Endothelial cell of umbilical vein (primary cell): ENCODE results near the gene KCNE2. TPM values are rescaled to one million over a fixed set of nuclear protein-coding genes. Genes with fewer than 3 reads are reported as not detected.

Source experiments
- BruUV-seq: library from RNA; stranded (reverse); fragments of 400-500 nt; replicated peaks from 2 replicates; lab custom pipeline; 2021; lab: Mats Ljungman, UMichigan
- CTCF ChIA-PET: fragments of 300-600, 350-600 bp; sonication (Branson Sonifier 250); formaldehyde crosslinking; loops from one replicate; lab custom pipeline; 2021; ENCODE audit warnings: antibody characterized with exemption, inconsistent platforms; lab: Charles Lee
- POLR2A ChIA-PET: fragments of 300-600, 350-600 bp; sonication (Branson Sonifier 250); formaldehyde crosslinking; loops from one replicate; lab custom pipeline; 2021; ENCODE audit warnings: antibody characterized with exemption, inconsistent platforms; lab: Charles Lee
- DNase-seq: peaks from one replicate; pipeline ENCODE4 v3.0.0-alpha.2; 2011; ENCODE audit warnings: low read depth, low spot score
- FAIRE-seq: peaks from 2 replicates; lab custom pipeline; 2011; peaks lifted over from hg19 to GRCh38; lab: Jason Lieb, UNC
- H2AFZ ChIP-seq: 2 replicates; pipeline ENCODE4 v1.6.0; 2012; ENCODE audit warnings: low read depth, low read length, control low read depth, inconsistent platforms
- H3K27ac ChIP-seq: 2 replicates; pipeline ENCODE4 v1.5.1; 2011; ENCODE audit warnings: low read depth, mild to moderate bottlenecking, control low read depth, low read length, moderate library complexity; ENCODE audit not compliant: insufficient read depth
- H3K27me3 ChIP-seq, 2 experiments: 2 replicates each; pipeline versions ENCODE4 v1.6.0 to v1.6.1; 2011; ENCODE audit warnings: low read length in 2 of 2, mixed read lengths in 1 of 2; ENCODE audit not compliant: control insufficient read depth in 2 of 2, insufficient read depth in 2 of 2
- H3K36me3 ChIP-seq, 2 experiments: 2 replicates in 1 of 2; 3 replicates in 1 of 2; pipeline ENCODE4 v1.5.1; 2011; ENCODE audit warnings: low read length in 2 of 2, mild to moderate bottlenecking in 1 of 2, moderate library complexity in 1 of 2; ENCODE audit not compliant: control insufficient read depth in 2 of 2, insufficient read depth in 2 of 2; ENCODE audit errors: extremely low read depth in 1 of 2
- H3K4me1 ChIP-seq: 3 replicates; pipeline ENCODE4 v1.5.1; 2011; ENCODE audit warnings: mild to moderate bottlenecking, low read length; ENCODE audit not compliant: control insufficient read depth, insufficient read depth; ENCODE audit errors: extremely low read depth
- H3K4me2 ChIP-seq: 2 replicates; pipeline ENCODE4 v1.6.1; 2011; ENCODE audit warnings: low read length, control low read depth, mixed read lengths; ENCODE audit not compliant: insufficient read depth
- H3K4me3 ChIP-seq, 3 experiments: fragments of 200-600 bp in 1 of 3; sonication (generic), shearing (Covaris generic) in 1 of 3; replicated peaks in 1 of 3; 2 replicates each; pipeline ENCODE4 v1.5.1; 2011 to 2016; ENCODE audit warnings: control low read depth in 3 of 3, low read length in 3 of 3, mild to moderate bottlenecking in 2 of 3, inconsistent platforms in 1 of 3, low read depth in 1 of 3, moderate library complexity in 1 of 3; ENCODE audit not compliant: insufficient read depth in 1 of 3
- H3K79me2 ChIP-seq: 2 replicates; pipeline ENCODE4 v1.6.0; 2012; ENCODE audit warnings: low read length, inconsistent platforms; ENCODE audit not compliant: control insufficient read depth, insufficient read depth
- H3K9ac ChIP-seq: replicated peaks from 2 replicates; pipeline ENCODE3; 2011; ENCODE audit warnings: low read length, control low read depth; ENCODE audit not compliant: insufficient read depth; ENCODE audit errors: extremely low read depth
- H3K9me1 ChIP-seq: replicated peaks from 3 replicates; pipeline ENCODE4 v1.6.0; 2011; ENCODE audit warnings: mild to moderate bottlenecking, low read length; ENCODE audit not compliant: control insufficient read depth, insufficient read depth; ENCODE audit errors: extremely low read depth
- H3K9me3 ChIP-seq: replicated peaks from 2 replicates; pipeline ENCODE4 v1.5.1; 2012; ENCODE audit warnings: low read length, inconsistent platforms; ENCODE audit not compliant: control insufficient read depth, insufficient read depth
- H4K20me1 ChIP-seq: replicated peaks from 2 replicates; pipeline ENCODE3; 2011; ENCODE audit warnings: mild to moderate bottlenecking, low read length; ENCODE audit not compliant: control insufficient read depth, insufficient read depth; ENCODE audit errors: extremely low read depth
- CTCF ChIP-seq, 2 donors: IDR thresholded peaks; 1 replicate in 1 of 2; 2 replicates in 1 of 2; pipeline ENCODE4 v1.5.1; 2011; ENCODE audit warnings: low read length in 2 of 2, mild to moderate bottlenecking in 2 of 2, moderate library complexity in 2 of 2, control low read depth in 1 of 2, inconsistent platforms in 1 of 2, low read depth in 1 of 2; ENCODE audit not compliant: insufficient read depth in 1 of 2; ENCODE audit errors: extremely low read depth in 1 of 2
- EZH2 ChIP-seq: IDR thresholded peaks from 2 replicates; pipeline ENCODE4 v1.6.1; 2012; ENCODE audit warnings: borderline replicate concordance, low read depth, mild to moderate bottlenecking, moderate library complexity, low read length, inconsistent platforms; ENCODE audit not compliant: severe bottlenecking
- FOS ChIP-seq: IDR thresholded peaks from 2 replicates; pipeline ENCODE4 v1.6.1; 2011; ENCODE audit warnings: mild to moderate bottlenecking, low read length, moderate library complexity, borderline replicate concordance; ENCODE audit not compliant: insufficient read depth
- GATA2 ChIP-seq: IDR thresholded peaks from 2 replicates; pipeline ENCODE4 v1.7.0; 2011; ENCODE audit warnings: low read depth, mild to moderate bottlenecking, moderate library complexity, mixed read lengths, low read length; ENCODE audit not compliant: insufficient read length, insufficient read depth
- JUN ChIP-seq: IDR thresholded peaks from 2 replicates; pipeline ENCODE4 v1.6.1; 2011; ENCODE audit warnings: borderline replicate concordance, low read depth; ENCODE audit not compliant: insufficient read length, insufficient read depth
- MAX ChIP-seq: IDR thresholded peaks from 2 replicates; pipeline ENCODE4 v1.6.1; 2011; ENCODE audit not compliant: insufficient read depth, insufficient read length
- MYC ChIP-seq: IDR thresholded peaks from one replicate; pipeline ENCODE4 v1.6.1; 2011; ENCODE audit warnings: mild to moderate bottlenecking, low read depth, low read length
- POLR2A ChIP-seq: IDR thresholded peaks from 2 replicates; pipeline ENCODE4 v1.6.1; 2012; ENCODE audit warnings: low read depth, mild to moderate bottlenecking, control low read depth, low read length
- POLR2AphosphoS5 ChIP-seq: IDR thresholded peaks from 2 replicates; pipeline ENCODE4 v1.6.1; 2012; ENCODE audit warnings: low read depth, mild to moderate bottlenecking, control low read depth, low read length, moderate library complexity; ENCODE audit not compliant: insufficient read depth
- dilution Hi-C: fragments of 300-500 bp; cut with MboI; formaldehyde crosslinking; loops from one replicate; pipeline ENCODE4 v1.15.0; 2019; ENCODE audit warnings: low sequenced_read_pairs; ENCODE audit not compliant: extremely low pct_ligation_motif_present
- intact Hi-C: fragments of 100-400 bp; cut with micrococcal nuclease; formaldehyde crosslinking; loops from one replicate; pipeline ENCODE4 v1.10.0; 2022
- polyA plus RNA-seq, 4 experiments: library from polyadenylated mRNA; depleted of rRNA in 3 of 4; stranded (reverse) in 3 of 4; unstranded in 1 of 4; fragments of >200 nt; gene quantifications; 2 replicates each; pipeline versions ENCODE4 v1.2.1 to v1.2.3, GENCODE V29; 2011 to 2012; ENCODE audit warnings: missing spikeins in 1 of 4
- total RNA-seq: library from RNA; stranded (reverse); gene quantifications from 2 replicates; pipeline ENCODE4 v1.2.3, GENCODE V29; 2021

Gene KCNE2
- total and polyA plus RNA-seq, 2 donors (not counting 3 experiments of a cell fraction or from before 2014, with no cell fraction given), result not detected

- Histone ChIP-seq H2AFZ (no peak overlapping the region), H3K27me3 (peaks cover 9 to 17% of the 10 kb centered on the region in 2 experiments), H3K4me1 (no peaks in the 10 kb centered on the region), H3K9me3 (no peaks in the 10 kb centered on the region), H3K27ac (no peak overlapping the region), H3K79me2 (no peaks in the 10 kb centered on the region), H3K9me1 (no peaks in the 10 kb centered on the region), H3K4me2 (no peak overlapping the region), H3K36me3 (no peaks in the 10 kb centered on the region), H4K20me1 (no peaks in the 10 kb centered on the region), H3K4me3 (no peak overlapping the region), H3K9ac (no peak overlapping the region)
- no peak for DNase-seq
- CTCF ChIA-PET, result interaction anchor here (0.6 to 22.9 kb wide), 18 partner anchors 8 to 1665 kb away, joined by 3 to 867 read pairs (median 4); no protein-coding TSS in a partner anchor
- POLR2A ChIA-PET, result no interaction called here
- dilution Hi-C loops, result no loop called here
- intact Hi-C loops, result loop anchor here (1.0 kb wide), 1 partner anchor 268 kb away; no protein-coding TSS in a partner anchor
- no peak for TF ChIP-seq JUN
- no peak for TF ChIP-seq EZH2
- TF ChIP-seq POLR2AphosphoS5, result no peak
- no peak for TF ChIP-seq POLR2A
- no peak for TF ChIP-seq GATA2
- no peak for TF ChIP-seq MAX
- TF ChIP-seq FOS, result no peak
- TF ChIP-seq CTCF (IDR thresholded peaks at IDR 0.05; ENCODE audit: extremely low read depth in 1 of 2, insufficient read depth in 1 of 2, low read depth in 1 of 2, low read length in 2 of 2), result no peak
- no peak for TF ChIP-seq MYC
- no peak for FAIRE-seq
- no TSS peak for BruUV-seq
Measured at GRCh38 chr21:34362670-34363069, 1.1 kb upstream of the KCNE2 start.
